ENCODE results near the gene MT1F. TPM values are rescaled to one million over a fixed set of nuclear protein-coding genes. Genes with fewer than 3 reads are reported as not detected.

MT1F gene
- total and polyA plus RNA-seq, 9 of the 15 experiments (the other 6 are each of a cell fraction or from before 2014, with no cell fraction given): 0.18 to 0.68 (median 0.29) TPM; not detected in 5

DNA sequence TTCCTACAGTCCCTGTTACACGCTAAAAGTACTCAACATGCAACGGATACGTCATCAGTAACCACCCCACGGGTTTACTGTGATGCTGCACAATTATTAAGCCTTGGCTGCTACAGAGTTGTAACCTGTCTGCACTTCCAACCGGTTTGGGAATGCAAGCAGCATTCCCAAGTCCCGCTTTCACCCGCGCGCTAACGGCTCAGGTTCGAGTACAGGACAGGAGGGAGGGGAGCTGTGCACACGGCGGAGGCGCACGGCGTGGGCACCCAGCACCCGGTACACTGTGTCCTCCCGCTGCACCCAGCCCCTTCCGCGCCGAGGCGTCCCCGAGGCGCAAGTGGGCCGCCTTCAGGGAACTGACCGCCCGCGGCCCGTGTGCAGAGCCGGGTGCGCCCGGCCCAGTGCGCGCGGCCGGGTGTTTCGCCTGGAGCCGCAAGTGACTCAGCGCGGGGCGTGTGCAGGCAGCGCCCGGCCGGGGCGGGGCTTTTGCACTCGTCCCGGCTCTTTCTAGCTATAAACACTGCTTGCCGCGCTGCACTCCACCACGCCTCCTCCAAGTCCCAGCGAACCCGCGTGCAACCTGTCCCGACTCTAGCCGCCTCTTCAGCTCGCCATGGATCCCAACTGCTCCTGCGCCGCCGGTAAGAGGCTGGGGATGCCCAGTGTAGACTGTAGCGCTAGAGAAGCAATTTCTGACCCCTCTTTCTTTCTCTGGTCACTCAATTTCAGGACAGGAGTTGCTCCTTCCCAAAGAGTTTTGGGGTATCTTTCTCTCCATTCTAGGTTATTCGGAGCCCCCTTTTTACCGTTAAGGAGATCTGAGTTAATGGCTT is 49.5 kb upstream of the MT1F start, which contains the start of gene MT2A (continued):
- TF ChIP-seq, protein P1, sequence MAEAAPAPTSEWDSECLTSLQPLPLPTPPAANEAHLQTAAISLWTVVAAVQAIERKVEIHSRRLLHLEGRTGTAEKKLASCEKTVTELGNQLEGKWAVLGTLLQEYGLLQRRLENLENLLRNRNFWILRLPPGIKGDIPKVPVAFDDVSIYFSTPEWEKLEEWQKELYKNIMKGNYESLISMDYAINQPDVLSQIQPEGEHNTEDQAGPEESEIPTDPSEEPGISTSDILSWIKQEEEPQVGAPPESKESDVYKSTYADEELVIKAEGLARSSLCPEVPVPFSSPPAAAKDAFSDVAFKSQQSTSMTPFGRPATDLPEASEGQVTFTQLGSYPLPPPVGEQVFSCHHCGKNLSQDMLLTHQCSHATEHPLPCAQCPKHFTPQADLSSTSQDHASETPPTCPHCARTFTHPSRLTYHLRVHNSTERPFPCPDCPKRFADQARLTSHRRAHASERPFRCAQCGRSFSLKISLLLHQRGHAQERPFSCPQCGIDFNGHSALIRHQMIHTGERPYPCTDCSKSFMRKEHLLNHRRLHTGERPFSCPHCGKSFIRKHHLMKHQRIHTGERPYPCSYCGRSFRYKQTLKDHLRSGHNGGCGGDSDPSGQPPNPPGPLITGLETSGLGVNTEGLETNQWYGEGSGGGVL (CRISPR knock-in tag; IDR thresholded peaks at IDR 0.05): no peak
- TF ChIP-seq MXD1 (CRISPR knock-in tag; IDR thresholded peaks at IDR 0.05; ENCODE audit: borderline replicate concordance, poor library complexity, severe bottlenecking) (no peak), TAL1 (IDR thresholded peaks at IDR 0.05) (no peak), ZNF561 (CRISPR knock-in tag; conservative IDR thresholded peaks at IDR 0.05) (no peak), ELK1 (CRISPR knock-in tag; IDR thresholded peaks at IDR 0.05) (no peak), CTBP1 (IDR thresholded peaks at IDR 0.05; ENCODE audit: borderline replicate concordance) (peak; percentile 96), C11orf30 (IDR thresholded peaks at IDR 0.05; ENCODE audit: low read depth) (peak; percentile 66), BRD9 (IDR thresholded peaks at IDR 0.05; ENCODE audit: low read depth, partially characterized antibody) (peak; percentile 90), NUFIP1 (IDR thresholded peaks at IDR 0.05; ENCODE audit: partially characterized antibody) (no peak), SP1 (CRISPR knock-in tag; IDR thresholded peaks at IDR 0.05) (no peak), NFE2L1 (tag; IDR thresholded peaks at IDR 0.05; ENCODE audit: borderline replicate concordance, low read depth) (no peak), HSF4 (CRISPR knock-in tag; IDR thresholded peaks at IDR 0.05; ENCODE audit: borderline replicate concordance) (no peak), SNAPC5 (CRISPR knock-in tag; IDR thresholded peaks at IDR 0.05) (no peak), ZNF24 (IDR thresholded peaks at IDR 0.05) (no peak), ZNF583 (CRISPR knock-in tag; IDR thresholded peaks at IDR 0.05) (no peak)
- TF ChIP-seq, protein P2, sequence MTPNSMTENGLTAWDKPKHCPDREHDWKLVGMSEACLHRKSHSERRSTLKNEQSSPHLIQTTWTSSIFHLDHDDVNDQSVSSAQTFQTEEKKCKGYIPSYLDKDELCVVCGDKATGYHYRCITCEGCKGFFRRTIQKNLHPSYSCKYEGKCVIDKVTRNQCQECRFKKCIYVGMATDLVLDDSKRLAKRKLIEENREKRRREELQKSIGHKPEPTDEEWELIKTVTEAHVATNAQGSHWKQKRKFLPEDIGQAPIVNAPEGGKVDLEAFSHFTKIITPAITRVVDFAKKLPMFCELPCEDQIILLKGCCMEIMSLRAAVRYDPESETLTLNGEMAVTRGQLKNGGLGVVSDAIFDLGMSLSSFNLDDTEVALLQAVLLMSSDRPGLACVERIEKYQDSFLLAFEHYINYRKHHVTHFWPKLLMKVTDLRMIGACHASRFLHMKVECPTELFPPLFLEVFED (CRISPR knock-in tag; conservative IDR thresholded peaks at IDR 0.05): no peak
- TF ChIP-seq, protein P3, sequence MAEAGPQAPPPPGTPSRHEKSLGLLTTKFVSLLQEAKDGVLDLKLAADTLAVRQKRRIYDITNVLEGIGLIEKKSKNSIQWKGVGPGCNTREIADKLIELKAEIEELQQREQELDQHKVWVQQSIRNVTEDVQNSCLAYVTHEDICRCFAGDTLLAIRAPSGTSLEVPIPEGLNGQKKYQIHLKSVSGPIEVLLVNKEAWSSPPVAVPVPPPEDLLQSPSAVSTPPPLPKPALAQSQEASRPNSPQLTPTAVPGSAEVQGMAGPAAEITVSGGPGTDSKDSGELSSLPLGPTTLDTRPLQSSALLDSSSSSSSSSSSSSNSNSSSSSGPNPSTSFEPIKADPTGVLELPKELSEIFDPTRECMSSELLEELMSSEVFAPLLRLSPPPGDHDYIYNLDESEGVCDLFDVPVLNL (CRISPR knock-in tag; IDR thresholded peaks at IDR 0.05; ENCODE audit: low read depth): 0 out of 2 replicates have a peak, but pooled peaks have one; percentile 40
